Nucleus accumbens (tissue), 56 donors: ENCODE results near the gene ITGB5.

Experiments
- DNase-seq, 56 donors: peaks; one replicate each; lab custom pipeline; 2025; lab: John Stamatoyannopoulos, UW

ITGB5 gene

GRCh38 chr3:124818398-124819091 is 68.6 kb downstream of the ITGB5 start:
- DNase-seq = no peak

- no peak for DNase-seq
These were observed 70.1 kb downstream of the ITGB5 start for GRCh38 chr3:124817079-124817478.

DNA sequence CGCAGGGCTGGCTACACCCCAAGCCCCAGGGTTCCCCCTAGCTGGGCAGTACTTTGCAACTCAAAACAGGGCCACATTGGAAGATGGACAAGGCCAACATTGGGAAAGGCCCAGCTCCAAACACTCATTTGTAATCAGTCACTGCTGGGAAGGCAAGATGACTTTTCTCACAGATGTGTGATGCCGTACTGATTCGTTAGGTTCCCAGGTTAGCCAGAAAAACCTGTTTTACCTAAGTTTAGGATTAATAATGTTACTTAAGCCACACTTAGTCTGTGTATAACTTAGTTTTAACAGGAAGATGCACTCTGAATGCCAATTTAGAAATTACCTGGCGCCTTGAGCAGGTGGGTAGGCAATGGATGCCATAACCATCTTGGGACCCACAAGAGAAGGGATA is 71.0 kb downstream of the ITGB5 start:
- DNase-seq = no peak

DNA sequence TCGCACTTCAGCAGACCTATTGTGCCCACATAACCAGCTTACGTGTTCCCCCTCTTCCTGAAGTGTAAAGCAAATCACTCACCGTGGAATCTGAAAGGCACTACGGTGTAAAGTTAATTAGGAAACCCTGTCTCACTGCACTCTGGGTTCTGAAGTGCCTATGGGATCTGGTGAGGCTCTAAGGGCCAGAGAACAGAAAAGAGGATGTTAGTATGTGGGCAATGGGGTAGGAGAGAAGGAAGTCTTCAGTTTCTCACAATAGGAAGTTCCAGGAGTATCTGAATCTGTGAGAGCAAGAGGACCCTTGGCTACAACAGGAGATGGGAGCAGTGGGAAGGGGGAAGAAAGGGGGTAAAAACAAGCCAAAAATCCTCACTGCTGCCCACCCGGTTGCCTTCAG is 71.4 kb downstream of the ITGB5 start:
- DNase-seq = no peak

DNA sequence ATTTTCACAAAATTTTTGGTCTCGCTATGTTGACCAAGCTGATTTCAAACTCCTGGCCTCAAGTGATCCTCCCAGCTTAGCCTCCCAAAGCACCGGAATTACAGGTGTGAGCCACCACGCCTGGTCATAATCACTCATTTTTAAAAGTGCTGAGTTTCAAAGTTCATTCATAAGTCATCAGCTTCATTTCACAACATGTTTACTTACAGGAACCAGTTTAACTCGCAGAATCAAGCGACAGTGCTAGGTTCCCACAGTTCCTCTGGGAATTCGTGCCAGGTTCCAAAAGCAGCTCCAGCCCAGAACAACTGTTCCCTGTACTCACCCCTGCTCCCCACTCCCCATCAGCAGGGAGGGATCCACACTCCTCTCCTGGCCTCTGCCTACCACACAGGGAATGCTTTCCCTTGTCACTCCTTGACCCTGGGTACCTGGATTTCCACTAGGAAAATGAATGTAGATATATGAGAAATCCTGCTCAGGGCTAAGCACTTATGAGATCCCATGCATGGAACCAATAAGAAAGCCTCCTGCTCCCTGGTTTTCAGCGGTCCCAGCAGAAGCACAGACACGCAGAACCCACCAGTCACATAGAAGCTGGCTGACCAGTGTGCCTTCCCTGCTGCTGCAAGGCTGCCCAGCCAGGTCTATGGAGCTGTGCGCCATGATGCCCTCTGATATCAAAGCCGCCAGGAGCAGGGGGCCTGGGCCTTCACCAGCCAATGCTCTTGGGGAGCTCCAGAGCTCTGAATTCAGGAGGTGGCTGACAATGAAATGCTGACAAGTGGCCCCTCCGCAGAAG is 72.3 kb downstream of the ITGB5 start:
- DNase-seq = no peak

DNA sequence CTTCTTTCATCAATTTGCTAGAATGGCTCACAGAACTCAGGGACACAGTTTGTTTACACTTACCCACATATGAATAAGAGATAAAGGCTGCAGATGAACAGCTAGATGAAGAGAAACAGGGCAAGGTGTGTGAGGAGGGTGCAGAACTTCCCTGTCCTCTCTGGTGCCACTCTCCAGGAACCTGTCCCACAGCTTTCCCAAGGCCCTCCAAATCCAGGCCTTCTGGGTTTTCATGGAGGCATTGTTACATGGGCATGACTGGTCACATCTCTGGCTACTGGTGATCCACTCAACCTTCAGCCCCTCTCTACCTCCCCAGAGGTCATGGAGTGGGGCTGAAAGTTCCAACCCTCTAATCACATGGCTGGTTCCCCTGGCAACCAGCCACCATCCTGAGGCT is 73.6 kb downstream of the ITGB5 start:
- DNase-seq = no peak

- DNase-seq = peak in 2 of 56 donors; percentile 14 to 21
These were observed 74.6 kb downstream of the ITGB5 start for GRCh38 chr3:124812291-124813265.

- DNase-seq = no peak
These were observed 75.7 kb downstream of the ITGB5 start for GRCh38 chr3:124811436-124811835.

DNA sequence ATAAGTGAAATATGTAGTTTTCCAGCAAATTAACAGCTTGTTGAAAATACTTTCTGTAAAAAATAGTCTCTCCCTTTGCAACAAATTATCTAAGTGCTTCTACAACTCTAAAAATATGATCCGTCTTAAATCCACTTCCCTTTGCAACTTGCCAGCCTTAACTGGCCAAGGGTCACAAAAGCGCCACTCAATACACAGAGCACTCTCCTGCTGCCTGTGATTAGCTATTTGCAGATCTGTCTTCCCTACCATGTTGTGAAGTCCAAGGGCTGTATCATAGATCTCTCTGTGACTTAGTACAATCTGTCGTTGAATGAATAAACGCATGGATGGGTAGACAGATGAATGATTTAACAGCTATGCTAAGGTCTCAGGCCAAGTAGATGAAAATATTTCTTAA is 76.2 kb downstream of the ITGB5 start:
- no peak for DNase-seq

GRCh38 chr3:124809039-124809438 is 78.1 kb downstream of the ITGB5 start:
- no peak for DNase-seq

DNA sequence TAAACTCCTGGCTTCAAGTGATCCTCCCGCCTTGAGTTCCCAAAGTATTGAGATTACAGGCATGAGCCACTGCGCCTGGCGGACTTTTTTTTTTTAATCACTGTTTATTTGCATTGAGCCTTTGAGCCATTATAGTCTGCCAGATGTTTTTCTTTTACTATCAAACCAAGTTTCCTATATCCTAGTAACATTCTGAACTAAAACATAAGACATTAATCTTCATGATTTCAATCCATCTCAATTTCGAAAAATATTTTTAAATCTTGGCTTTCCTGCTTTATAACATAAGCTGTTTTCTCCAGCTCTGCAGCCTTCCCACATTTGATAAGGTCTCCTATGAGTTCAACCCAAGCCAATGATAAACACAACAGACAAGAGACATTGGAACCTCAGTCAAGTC is 81.5 kb downstream of the ITGB5 start:
- DNase-seq = no peak

DNA sequence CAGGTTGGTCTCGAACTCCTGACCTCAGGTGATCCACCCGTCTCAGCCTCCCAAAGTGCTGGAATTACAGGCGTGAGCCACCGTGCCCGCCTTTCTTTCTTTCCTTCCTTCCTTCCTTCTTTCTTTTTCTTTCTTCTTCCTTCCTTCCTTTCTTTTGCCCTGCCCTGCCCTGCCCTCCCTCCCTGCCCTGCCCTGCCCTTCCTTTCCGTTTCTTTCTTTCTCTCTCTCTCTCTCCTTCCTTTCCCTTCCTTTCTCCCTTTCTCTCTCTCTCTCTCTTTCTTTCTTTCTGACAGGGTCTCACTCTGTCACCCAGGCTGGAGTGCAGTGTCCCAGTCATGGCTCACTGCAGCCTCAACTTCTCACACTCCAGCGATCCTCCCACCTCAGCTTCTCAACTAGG is 82.3 kb downstream of the ITGB5 start:
- no peak for DNase-seq

DNA sequence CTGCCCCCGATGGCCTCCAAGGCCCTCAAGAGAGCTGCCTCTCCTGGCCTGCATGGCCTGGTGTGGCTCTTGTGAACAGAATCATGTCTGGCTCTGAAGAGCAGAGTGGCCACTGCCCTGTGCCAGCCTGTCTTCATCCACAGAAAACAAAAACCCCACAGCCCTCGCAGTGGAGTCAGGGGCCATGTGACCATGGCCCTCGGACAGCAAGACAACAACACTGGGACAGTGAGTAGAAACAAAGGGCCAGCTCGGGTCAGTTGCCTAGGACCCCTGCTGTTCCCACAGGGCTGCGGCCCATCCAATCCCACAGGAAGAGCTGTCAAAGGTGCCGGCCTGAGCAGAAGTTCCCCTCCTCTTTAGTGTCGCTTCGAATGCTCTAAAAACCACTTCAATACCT is 84.5 kb downstream of the ITGB5 start:
- peak in 39 of 56 donors; percentile 16 to 69 (median 41) for DNase-seq

GRCh38 chr3:124802061-124802698 is 85.0 kb downstream of the ITGB5 start:
- no peak for DNase-seq

DNA sequence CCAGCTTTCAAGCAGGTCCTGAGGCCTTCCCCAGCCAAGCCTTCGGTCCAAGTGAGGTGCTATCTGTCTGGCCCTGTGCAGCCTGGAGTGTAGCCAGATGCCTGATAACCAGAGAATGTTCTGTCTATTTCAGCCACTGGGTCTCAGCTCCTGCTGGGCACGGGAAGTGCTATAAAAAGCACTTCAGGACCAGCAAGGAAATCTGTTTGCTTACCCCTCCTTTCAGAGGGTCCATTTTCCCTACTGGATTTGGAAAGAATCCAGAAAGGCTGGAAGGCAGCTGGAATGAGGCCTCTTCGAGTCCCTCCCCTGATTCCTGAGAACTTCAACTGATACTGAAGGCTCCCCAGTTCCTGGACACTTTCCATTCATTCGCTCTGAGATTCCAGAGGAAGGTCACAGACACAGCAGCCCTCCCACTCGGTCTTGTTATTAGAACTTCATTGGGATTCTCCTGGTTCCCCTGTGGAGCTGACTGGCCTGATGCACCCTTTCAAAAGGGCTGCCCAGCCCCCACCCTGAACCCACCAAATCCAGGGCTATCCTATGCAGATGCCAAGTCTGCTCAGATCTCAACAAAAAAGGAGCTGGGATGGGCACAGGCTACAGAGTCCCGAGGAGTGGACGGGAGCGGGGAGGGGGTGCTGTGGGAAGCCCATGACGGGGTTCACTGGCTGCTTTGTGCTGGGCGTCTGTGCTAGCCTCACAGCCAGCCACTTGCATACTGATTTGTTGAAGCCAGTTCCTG is 86.5 kb downstream of the ITGB5 start:
- DNase-seq = peak in 23 of 56 donors; percentile 16 to 70 (median 40)

DNA sequence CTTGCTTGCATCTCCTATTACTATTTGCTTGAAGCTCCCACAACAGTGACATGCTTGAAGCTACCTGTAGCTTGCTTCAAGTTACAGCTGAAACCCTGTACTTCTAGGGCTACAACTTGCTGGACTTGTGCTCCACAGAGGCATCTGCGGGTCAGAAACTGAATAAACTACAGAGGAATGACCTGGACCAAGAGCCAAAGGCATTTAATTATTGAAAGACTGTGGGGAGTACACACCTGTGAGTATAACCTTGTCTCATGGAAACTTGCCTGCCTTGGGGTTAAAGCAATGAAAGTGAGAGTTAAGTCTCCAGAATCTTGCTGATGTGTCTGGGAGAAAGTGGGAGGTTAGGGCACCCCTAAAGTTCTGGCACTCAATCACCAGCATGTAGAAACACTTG is 87.1 kb downstream of the ITGB5 start:
- DNase-seq = no peak

- DNase-seq = no peak
These were observed 87.5 kb downstream of the ITGB5 start for GRCh38 chr3:124799676-124800075.

- no peak for DNase-seq
These were observed 89.7 kb downstream of the ITGB5 start for GRCh38 chr3:124797426-124797945.

GRCh38 chr3:124796477-124796876 is 90.7 kb downstream of the ITGB5 start:
- DNase-seq = no peak
